ENCODE data around the gene C9orf50. TPM values are rescaled to one million over a fixed set of nuclear protein-coding genes. Genes with fewer than 3 reads are reported as not detected.

C9orf50 gene
- total RNA-seq, 3 donors from 2014 or later = 0.48 TPM; not detected in 2

DNA sequence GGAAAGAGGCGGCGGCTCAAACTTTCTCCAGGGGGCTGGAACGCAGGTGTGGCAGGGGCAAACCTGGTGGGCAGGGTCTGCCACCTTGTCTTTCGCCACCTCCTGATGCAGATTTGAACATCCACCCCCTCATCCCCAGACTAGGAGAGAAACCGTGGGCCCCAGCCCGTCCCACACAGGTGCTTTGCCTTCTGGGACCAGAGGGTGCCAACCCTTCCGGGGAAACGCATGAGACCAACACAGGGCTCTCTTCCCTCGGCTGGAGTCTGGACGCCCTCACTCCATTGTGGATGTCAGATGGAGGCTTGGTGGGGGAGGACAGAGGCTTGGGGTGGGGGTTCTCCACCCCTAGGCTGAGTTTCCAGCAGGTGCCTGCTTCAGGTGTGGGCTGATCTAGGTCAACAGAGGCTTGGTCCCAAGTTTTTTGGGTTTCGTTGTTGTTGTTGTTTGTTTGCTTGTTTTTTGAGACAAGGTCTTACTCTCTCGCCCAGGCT, 9.5 kb downstream of the C9orf50 start:
- peak overlapping the region; percentile 91 to 94 for H3K27ac ChIP-seq
- no peaks in the 10 kb centered on the region for H3K9me3 ChIP-seq
- TF ChIP-seq POLR2AphosphoS5 (IDR thresholded peaks at IDR 0.05) (no peak), CTCF (IDR thresholded peaks at IDR 0.05) (peak in 1 of 3 donors; percentile 6)
- H3K4me1 ChIP-seq = peaks cover 12 to 18% of the 10 kb centered on the region in 2 donors
- H3K27me3 ChIP-seq = no peaks in the 10 kb centered on the region
- intact Hi-C loops (cut with DNase I; ENCODE audit: low total_unique reads) = loop anchor here (2.0 kb wide), 1 partner anchor 473 kb away; no protein-coding TSS in a partner anchor
- DNase-seq (ENCODE audit: low spot score in 2 of 2) = no peak
- H3K4me3 ChIP-seq = peak overlapping the region in 2 of 3 donors; percentile 71 to 73
- H3K36me3 ChIP-seq = no peaks in the 10 kb centered on the region

DNA sequence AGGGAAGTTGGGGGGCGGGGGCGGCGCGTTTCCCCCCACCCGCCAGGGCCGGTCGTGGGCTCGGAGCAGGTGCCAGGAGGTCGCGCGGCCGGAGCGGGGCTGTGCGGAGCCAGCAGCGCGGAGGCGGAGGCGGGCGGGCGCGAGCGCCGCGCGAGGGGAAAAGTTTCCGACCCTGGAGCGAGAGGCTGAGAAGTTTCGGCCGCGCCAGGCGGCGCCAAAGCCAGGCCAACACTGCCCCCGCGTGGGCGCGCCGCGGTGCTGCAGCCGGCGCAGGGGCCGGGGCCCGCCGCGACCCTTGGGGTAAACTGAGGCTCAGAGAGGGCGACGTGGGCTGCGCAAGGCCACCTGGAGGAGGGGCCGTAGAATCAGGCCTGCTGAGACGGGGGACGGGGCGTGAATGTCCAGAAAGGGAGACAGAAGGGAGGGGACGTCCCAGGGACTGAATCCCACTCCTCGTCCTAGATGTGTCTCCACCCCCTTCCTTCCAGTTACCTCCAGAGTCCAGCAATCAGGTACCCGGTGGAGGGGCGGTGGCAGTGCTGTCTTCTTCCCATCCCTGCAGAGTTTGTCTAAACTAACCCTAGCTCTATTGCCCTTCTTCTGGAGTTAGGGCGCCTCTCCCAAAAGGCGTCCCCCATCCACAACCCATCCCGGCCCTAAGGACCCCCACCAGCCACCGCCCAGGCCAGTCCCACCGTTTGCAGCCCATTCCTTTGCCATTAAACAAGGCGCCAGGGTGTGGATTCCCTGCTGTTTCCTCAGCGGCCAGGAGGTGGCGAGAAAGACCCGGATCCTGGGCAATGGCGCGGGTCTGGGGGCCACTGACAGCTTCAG, 10.2 kb downstream of the C9orf50 start:
- Histone ChIP-seq H3K36me3 (no peaks in the 10 kb centered on the region), H3K4me3 (peak overlapping the region; percentile 58 to 73 (median 71)), H3K9me3 (no peaks in the 10 kb centered on the region), H3K27me3 (no peaks in the 10 kb centered on the region), H3K4me1 (peaks cover 12 to 18% of the 10 kb centered on the region in 2 donors), H3K27ac (peak overlapping the region; percentile 91 to 94)
- TF ChIP-seq CTCF (IDR thresholded peaks at IDR 0.05) (peak; percentile 79 to 99 (median 92)), POLR2A (IDR thresholded peaks at IDR 0.05) (no peak), POLR2AphosphoS5 (IDR thresholded peaks at IDR 0.05) (peak in 2 of 3 donors; percentile 17 to 23)
- intact Hi-C loops (cut with DNase I; ENCODE audit: low total_unique reads) = loop anchor here (2.0 kb wide), 1 partner anchor 472 kb away; no protein-coding TSS in a partner anchor
- peak; percentile 67 to 85 for DNase-seq (ENCODE audit: low spot score in 2 of 2)

DNA sequence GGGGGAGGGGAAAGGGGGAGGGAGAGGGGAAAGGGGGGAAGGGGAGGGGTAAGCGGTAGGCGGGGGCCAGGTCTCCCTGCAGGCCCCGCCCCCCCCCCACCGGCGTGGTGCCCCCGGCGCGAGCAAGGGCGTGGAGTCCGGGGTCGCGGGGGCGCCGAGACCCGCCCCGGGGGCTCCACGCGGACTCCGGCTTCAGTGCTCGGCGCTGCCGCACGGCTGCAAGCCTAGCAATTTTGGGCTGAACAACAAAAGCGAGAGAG, 10.8 kb downstream of the C9orf50 start:
- Histone ChIP-seq H3K27me3 (no peaks in the 10 kb centered on the region), H3K9me3 (no peaks in the 10 kb centered on the region), H3K36me3 (no peaks in the 10 kb centered on the region), H3K4me3 (peak overlapping the region; percentile 58 to 73 (median 71)), H3K27ac (peak overlapping the region; percentile 91 to 94), H3K4me1 (peaks cover 12 to 18% of the 10 kb centered on the region in 2 donors)
- no peak for TF ChIP-seq CTCF (IDR thresholded peaks at IDR 0.05)
- no peak for TF ChIP-seq POLR2A (IDR thresholded peaks at IDR 0.05)
- no peak for TF ChIP-seq POLR2AphosphoS5 (IDR thresholded peaks at IDR 0.05)
- intact Hi-C loops (cut with DNase I; ENCODE audit: low total_unique reads) = loop anchor here (2.0 kb wide), 1 partner anchor 471 kb away; no protein-coding TSS in a partner anchor
- DNase-seq (ENCODE audit: low spot score in 2 of 2) = no peak

DNA sequence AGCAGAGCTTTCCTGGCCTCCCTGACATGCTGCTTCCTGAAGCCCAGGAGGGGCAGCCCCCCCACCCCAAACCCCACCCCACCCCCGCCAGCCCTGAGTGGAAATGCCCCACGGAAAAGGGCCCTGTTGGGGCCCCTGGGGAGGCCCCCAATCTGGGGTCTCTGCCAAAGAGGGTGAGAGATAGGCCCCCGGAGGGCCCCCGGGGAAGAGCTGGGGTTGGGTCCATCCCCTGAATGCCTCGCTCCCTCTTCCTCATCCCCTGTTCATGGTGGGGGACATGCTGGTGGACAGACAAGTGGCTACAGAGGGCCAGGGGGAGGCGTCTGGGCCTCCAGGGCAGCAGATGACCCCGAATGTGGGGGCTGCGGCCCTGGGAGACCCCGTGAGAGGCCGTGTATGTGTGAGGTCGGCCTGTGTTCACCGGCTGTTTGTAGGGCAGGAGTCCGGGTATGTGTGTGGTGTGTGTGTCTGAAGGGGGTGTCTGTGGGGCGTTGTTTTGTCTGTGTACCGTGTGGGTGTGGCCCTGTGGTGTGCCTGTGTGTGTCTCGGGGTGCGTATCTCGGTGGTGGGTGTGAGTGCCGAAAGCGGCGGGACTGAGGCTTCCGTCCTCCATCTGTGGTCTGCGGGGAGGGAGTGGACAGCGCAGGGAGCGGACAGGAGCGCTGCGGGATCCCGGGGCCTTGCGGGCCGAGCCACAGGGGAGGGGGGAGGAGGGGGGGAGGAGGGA, 11.3 kb downstream of the C9orf50 start:
- peak overlapping the region; percentile 58 to 73 (median 71) for H3K4me3 ChIP-seq
- H3K27me3 ChIP-seq = no peaks in the 10 kb centered on the region
- TF ChIP-seq POLR2A (IDR thresholded peaks at IDR 0.05) = no peak
- TF ChIP-seq CTCF (IDR thresholded peaks at IDR 0.05) = no peak
- no peak for TF ChIP-seq POLR2AphosphoS5 (IDR thresholded peaks at IDR 0.05)
- no peaks in the 10 kb centered on the region for H3K9me3 ChIP-seq
- H3K4me1 ChIP-seq = peaks cover 12 to 18% of the 10 kb centered on the region in 2 donors
- DNase-seq (ENCODE audit: low spot score in 2 of 2) = no peak
- H3K36me3 ChIP-seq = no peaks in the 10 kb centered on the region
- peak overlapping the region; percentile 91 to 94 for H3K27ac ChIP-seq
- intact Hi-C loops (cut with DNase I; ENCODE audit: low total_unique reads) = loop anchor here (2.0 kb wide), 1 partner anchor 471 kb away; no protein-coding TSS in a partner anchor

Data from breast epithelium (tissue), 4 donors.